Kasumi-1 (cell line): ENCODE measurements around the gene ZNF606.

Experiments
- DNase-seq, 2 experiments: peaks; one replicate each; lab custom pipeline; 2025; lab: John Stamatoyannopoulos, UW

Gene ZNF606

GRCh38 chr19:58002384-58003173 is at the start of gene ZNF606:
TSS of gene ZNF606 (minus strand) at chr19:58002820. CDS start at chr19:58001319, 1,501 bp downstream.
- DNase-seq: peak; percentile 57 to 68

- no peak for DNase-seq
Measured at GRCh38 chr19:58052256-58052655, 49.6 kb upstream of the ZNF606 start.

GRCh38 chr19:58047672-58048071 is 45.1 kb upstream of the ZNF606 start:
- no peak for DNase-seq

- DNase-seq: no peak
Measured at GRCh38 chr19:58046856-58047255, 44.2 kb upstream of the ZNF606 start.

- no peak for DNase-seq
Measured at GRCh38 chr19:58045411-58046050, 42.9 kb upstream of the ZNF606 start.

- no peak for DNase-seq
Measured at GRCh38 chr19:58044886-58045285, 42.3 kb upstream of the ZNF606 start.

GRCh38 chr19:58044391-58044790 is 41.8 kb upstream of the ZNF606 start:
- DNase-seq: no peak

- DNase-seq: no peak
Measured at GRCh38 chr19:58042495-58043340, 40.1 kb upstream of the ZNF606 start.

- no peak for DNase-seq
Measured at GRCh38 chr19:58040751-58041525, 38.3 kb upstream of the ZNF606 start.

- DNase-seq: no peak
Measured at GRCh38 chr19:58038688-58039204, 36.1 kb upstream of the ZNF606 start.

- no peak for DNase-seq
Measured at GRCh38 chr19:58037927-58038687, 35.5 kb upstream of the ZNF606 start.

GRCh38 chr19:58035863-58036262 is 33.2 kb upstream of the ZNF606 start:
- no peak for DNase-seq

- no peak for DNase-seq
Measured at GRCh38 chr19:58034477-58034793, 31.8 kb upstream of the ZNF606 start.

- DNase-seq: no peak
Measured at GRCh38 chr19:58033741-58034476, 31.3 kb upstream of the ZNF606 start, which contains the start of gene ZSCAN1. TSS of gene ZSCAN1 (plus strand) at chr19:58034025. CDS start at chr19:58037837, 3,812 bp downstream.

- DNase-seq: no peak
Measured at GRCh38 chr19:58024661-58025060, 22.0 kb upstream of the ZNF606 start.

- no peak for DNase-seq
Measured at GRCh38 chr19:58022283-58022660, 19.7 kb upstream of the ZNF606 start.

- DNase-seq: no peak
Measured at GRCh38 chr19:58021541-58022282, 19.1 kb upstream of the ZNF606 start.

GRCh38 chr19:58020129-58020528 is 17.5 kb upstream of the ZNF606 start:
- DNase-seq: no peak

GRCh38 chr19:58014141-58014540 is 11.5 kb upstream of the ZNF606 start:
- DNase-seq: no peak
